ENCODE results near the gene ZNF574. TPM values are rescaled to one million over a fixed set of nuclear protein-coding genes. Genes with fewer than 3 reads are reported as not detected.
A peak's percentile ranks its signal among the peaks of the same experiment; 100 is the strongest.

The ZNF574 gene
- total RNA-seq, 1 experiment from 2014 or later = 15.7 TPM

DNA sequence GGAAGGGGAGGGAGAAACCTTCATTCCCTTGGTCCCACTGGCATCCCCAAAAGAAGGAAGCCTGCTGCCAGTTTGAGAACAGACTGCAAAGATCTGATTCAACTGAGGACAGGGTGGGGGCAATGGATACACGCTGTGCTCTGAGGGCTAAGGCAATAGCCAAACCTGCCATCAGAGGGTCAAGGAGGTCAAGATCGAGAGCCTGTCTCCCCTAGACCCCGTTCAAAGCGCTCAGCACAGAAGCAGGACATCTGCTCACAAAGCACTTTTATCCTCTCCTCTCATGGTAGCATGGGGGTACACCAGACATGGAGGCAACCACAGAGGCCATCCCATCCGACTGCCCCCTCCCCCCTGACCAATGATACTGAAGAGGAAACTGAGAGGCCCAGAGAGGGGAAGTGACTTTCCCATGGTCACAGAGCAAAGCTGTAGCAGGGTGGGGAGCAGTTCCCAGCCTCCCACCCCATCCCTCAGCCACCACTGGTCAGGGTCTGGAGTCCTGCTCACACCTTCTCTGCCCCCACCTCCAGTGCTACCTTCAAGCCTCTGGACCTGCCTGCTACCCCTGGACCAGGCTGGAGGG, 45.2 kb downstream of the ZNF574 start:
- intact Hi-C loops (cut with micrococcal nuclease; ENCODE audit: unreplicated experiment) (no loop called here), in situ Hi-C loops (cut with HindIII; ENCODE audit: low pct_unique_long_range_greater_than_20kb, low sequenced_read_pairs) (no loop called here)
- H3K36me3 ChIP-seq (ENCODE audit: control insufficient read depth, insufficient read depth, low read length) = no peaks in the 10 kb centered on the region
- H3K27me3 ChIP-seq (ENCODE audit: control insufficient read depth, insufficient read depth, low read length) = no peaks in the 10 kb centered on the region
- TF ChIP-seq, protein P1, sequence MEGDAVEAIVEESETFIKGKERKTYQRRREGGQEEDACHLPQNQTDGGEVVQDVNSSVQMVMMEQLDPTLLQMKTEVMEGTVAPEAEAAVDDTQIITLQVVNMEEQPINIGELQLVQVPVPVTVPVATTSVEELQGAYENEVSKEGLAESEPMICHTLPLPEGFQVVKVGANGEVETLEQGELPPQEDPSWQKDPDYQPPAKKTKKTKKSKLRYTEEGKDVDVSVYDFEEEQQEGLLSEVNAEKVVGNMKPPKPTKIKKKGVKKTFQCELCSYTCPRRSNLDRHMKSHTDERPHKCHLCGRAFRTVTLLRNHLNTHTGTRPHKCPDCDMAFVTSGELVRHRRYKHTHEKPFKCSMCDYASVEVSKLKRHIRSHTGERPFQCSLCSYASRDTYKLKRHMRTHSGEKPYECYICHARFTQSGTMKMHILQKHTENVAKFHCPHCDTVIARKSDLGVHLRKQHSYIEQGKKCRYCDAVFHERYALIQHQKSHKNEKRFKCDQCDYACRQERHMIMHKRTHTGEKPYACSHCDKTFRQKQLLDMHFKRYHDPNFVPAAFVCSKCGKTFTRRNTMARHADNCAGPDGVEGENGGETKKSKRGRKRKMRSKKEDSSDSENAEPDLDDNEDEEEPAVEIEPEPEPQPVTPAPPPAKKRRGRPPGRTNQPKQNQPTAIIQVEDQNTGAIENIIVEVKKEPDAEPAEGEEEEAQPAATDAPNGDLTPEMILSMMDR (IDR thresholded peaks at IDR 0.05) = no peak
- TF ChIP-seq POLR2AphosphoS5 (IDR thresholded peaks at IDR 0.05; ENCODE audit: low read depth, low read length) = no peak
- no peak for TF ChIP-seq TCF7L2 (IDR thresholded peaks at IDR 0.05; ENCODE audit: low read depth, low read length)
- TF ChIP-seq REST (IDR thresholded peaks at IDR 0.05; ENCODE audit: insufficient read depth in 1 of 2, low read depth in 2 of 2, low read length in 1 of 2) = no peak
- no TSS peak for BruUV-seq (replicated peaks)
- H3K4me1 ChIP-seq (ENCODE audit: control insufficient read depth, insufficient read depth, low read length) = no peaks in the 10 kb centered on the region
- no peak overlapping the region for H3K4me3 ChIP-seq (ENCODE audit: low read depth in 2 of 2, low read length in 2 of 2)
- H3K9me3 ChIP-seq (ENCODE audit: control insufficient read depth, insufficient read depth, low read depth, low read length) = no peaks in the 10 kb centered on the region
- ATAC-seq (0 out of 2 replicates have a peak, but pooled peaks have one; percentile 9), DNase-seq (ENCODE audit: low read depth, low spot score) (no peak)
- no peak overlapping the region for H3K27ac ChIP-seq (ENCODE audit: low read length)
- POLR2A ChIA-PET = no interaction called here
- CTCF ChIA-PET = interaction anchor here (0.6 kb wide), 1 partner anchor 109 kb away, joined by 3 read pairs; no protein-coding TSS in a partner anchor

GRCh38 chr19:42121656-42122069, 45.7 kb downstream of the ZNF574 start:
- Histone ChIP-seq H3K9me3 (ENCODE audit: control insufficient read depth, insufficient read depth, low read depth, low read length) (no peaks in the 10 kb centered on the region), H3K27me3 (ENCODE audit: control insufficient read depth, insufficient read depth, low read length) (no peaks in the 10 kb centered on the region), H3K27ac (ENCODE audit: low read length) (no peak overlapping the region), H3K36me3 (ENCODE audit: control insufficient read depth, insufficient read depth, low read length) (no peaks in the 10 kb centered on the region), H3K4me3 (ENCODE audit: low read depth in 2 of 2, low read length in 2 of 2) (no peak overlapping the region), H3K4me1 (ENCODE audit: control insufficient read depth, insufficient read depth, low read length) (no peaks in the 10 kb centered on the region)
- intact Hi-C loops (cut with micrococcal nuclease; ENCODE audit: unreplicated experiment) (no loop called here), in situ Hi-C loops (cut with HindIII; ENCODE audit: low pct_unique_long_range_greater_than_20kb, low sequenced_read_pairs) (no loop called here)
- TF ChIP-seq SIN3A (IDR thresholded peaks at IDR 0.05; ENCODE audit: borderline replicate concordance, insufficient read depth, low read depth, low read length) = no peak
- TF ChIP-seq TCF7L2 (IDR thresholded peaks at IDR 0.05; ENCODE audit: low read depth, low read length) = no peak
- TF ChIP-seq REST (IDR thresholded peaks at IDR 0.05; ENCODE audit: insufficient read depth in 1 of 2, low read depth in 2 of 2, low read length in 1 of 2) = no peak
- TF ChIP-seq POLR2AphosphoS5 (IDR thresholded peaks at IDR 0.05; ENCODE audit: low read depth, low read length) = no peak
- TF ChIP-seq, protein P1 (IDR thresholded peaks at IDR 0.05) = no peak
- DNase-seq (ENCODE audit: low read depth, low spot score) = no peak
- ChIA-PET POLR2A (no interaction called here), CTCF (interaction anchor here (0.6 kb wide), 1 partner anchor 108 kb away, joined by 3 read pairs; no protein-coding TSS in a partner anchor)
- BruUV-seq (replicated peaks) = no TSS peak
- ATAC-seq = peak; percentile 65
